NT2/D1 (cell line): ENCODE data around the gene ST6GALNAC3.

Source experiments
- SUZ12 ChIP-seq: IDR thresholded peaks from 2 replicates; pipeline ENCODE4 v1.6.1; 2011; ENCODE audit not compliant: insufficient read length, insufficient read depth; ENCODE audit errors: extremely low read depth
- YY1 ChIP-seq: IDR thresholded peaks from 2 replicates; pipeline ENCODE4 v1.6.1; 2011; ENCODE audit not compliant: insufficient read length, insufficient read depth
- ZNF274 ChIP-seq: IDR thresholded peaks from 2 replicates; pipeline ENCODE4 v1.6.1; 2011; ENCODE audit warnings: mild to moderate bottlenecking, low read depth, low read length

GRCh38 chr1:76080552-76081079 is 6.1 kb downstream of the ST6GALNAC3 start:
- TF ChIP-seq SUZ12 (no peak), ZNF274 (no peak), YY1 (no peak)
